Testis (tissue), 3 donors: ENCODE results near the gene AQP5. TPM values are rescaled to one million over a fixed set of nuclear protein-coding genes. Genes with fewer than 3 reads are reported as not detected.

Experiments used
- DNase-seq: peaks from one replicate; pipeline ENCODE4 v3.0.0-alpha.2; 2019
- H3K27ac ChIP-seq, 2 donors: fragments of 200-600 bp; sonication (generic); one replicate each; pipeline ENCODE4 v1.5.1; 2019
- H3K27me3 ChIP-seq: fragments of 200-600 bp; sonication (generic); one replicate; pipeline ENCODE4 v1.5.1; 2019
- H3K36me3 ChIP-seq: fragments of 200-600 bp; sonication (generic); one replicate; pipeline ENCODE4 v1.5.1; 2017; ENCODE audit warnings: low read depth; ENCODE audit errors: missing control alignments
- H3K4me1 ChIP-seq: fragments of 200-600 bp; sonication (generic); one replicate; pipeline ENCODE4 v1.5.1; 2019
- H3K4me3 ChIP-seq, 2 donors: fragments of 200-600 bp; sonication (generic); one replicate each; pipeline ENCODE4 v1.5.1; 2017 to 2019
- H3K9me3 ChIP-seq: fragments of 200-600 bp; sonication (generic); one replicate; pipeline ENCODE4 v1.5.1; 2017
- POLR2A ChIP-seq: fragments of 450-650 bp; IDR thresholded peaks from one replicate; pipeline ENCODE4 v1.6.1; 2017; ENCODE audit warnings: antibody characterized with exemption, mild to moderate bottlenecking, moderate library complexity
- WGBS, 2 donors: methylation state at CpG; one replicate each; pipeline ENCODE4 v1.1.5; 2018; 5-methylcytosine and 5-hydroxymethylcytosine counted together
- intact Hi-C: fragments of 100-400 bp; cut with DNase I; formaldehyde crosslinking; loops from one replicate; pipeline ENCODE4 v1.15.1; 2023; ENCODE audit warnings: low total_unique reads
- polyA plus RNA-seq: library from polyadenylated mRNA; stranded (reverse); fragments of 350-450 nt; fragmentation: Illumina TruSeq; extraction: RNeasy Lipid Tissue Mini Kit (QIAGEN cat#74804); gene quantifications from one replicate; pipeline ENCODE4 v1.2.3, GENCODE V29; 2014; ENCODE audit warnings: low read depth, low replicate concordance; ENCODE audit not compliant: insufficient read depth
- total RNA-seq, 2 donors: library from RNA; depleted of rRNA; stranded (reverse); fragments of >200 nt; gene quantifications; one replicate each; pipeline ENCODE4 v1.2.3, GENCODE V29; 2016
- TF ChIP-seq, protein P1 (sequence below), 3 experiments: fragments of 450-650 bp in 2 of 3; fragments of 200-600 bp in 1 of 3; sonication (generic) in 1 of 3; IDR thresholded peaks; one replicate each; pipeline ENCODE4 v1.5.1; 2016 to 2019; ENCODE audit warnings: antibody characterized with exemption in 3 of 3, mild to moderate bottlenecking in 2 of 3, moderate library complexity in 1 of 3

The AQP5 gene
- total and polyA plus RNA-seq, 3 donors from 2014 or later = 128 to 414 (median 134) TPM

DNA sequence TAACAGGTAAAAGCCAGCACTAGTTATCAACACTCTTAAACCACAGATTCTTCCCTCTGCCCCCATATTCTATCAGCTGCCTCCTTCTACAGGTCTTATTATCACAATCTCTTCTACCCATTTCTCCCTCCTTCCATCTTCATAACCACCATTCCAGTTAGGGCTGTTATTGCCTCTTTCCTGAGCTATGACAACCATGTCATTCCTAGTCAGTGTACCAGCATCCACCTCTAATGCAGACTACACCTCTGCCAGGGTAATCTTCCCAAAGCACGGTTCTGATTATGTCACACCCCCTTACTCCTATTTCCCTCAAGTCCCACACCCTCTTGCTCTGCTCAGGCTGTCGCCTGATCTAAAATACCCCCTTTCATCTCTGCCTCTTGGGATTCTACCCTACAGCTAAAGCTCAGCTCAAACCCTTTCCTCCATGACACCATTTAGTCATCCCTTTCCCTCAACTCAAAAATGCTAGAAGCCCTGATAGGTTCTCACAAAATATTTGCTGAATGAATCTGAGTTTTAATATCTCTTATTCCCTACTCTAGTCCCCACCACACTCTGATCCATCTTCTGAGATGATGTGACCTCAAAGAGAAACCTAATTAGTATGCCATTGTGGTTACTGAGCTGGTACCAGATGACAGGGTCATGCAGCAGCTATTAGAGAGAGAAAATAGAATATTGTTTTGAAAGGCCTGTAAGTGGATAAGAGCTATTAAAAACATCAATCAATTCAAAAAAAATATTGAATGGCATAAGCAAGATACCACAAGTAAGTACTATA is 51.9 kb downstream of the AQP5 start:
- Histone ChIP-seq H3K27ac (no peak overlapping the region), H3K27me3 (no peaks in the 10 kb centered on the region), H3K4me1 (no peaks in the 10 kb centered on the region), H3K36me3 (no peaks in the 10 kb centered on the region), H3K4me3 (no peak overlapping the region), H3K9me3 (no peaks in the 10 kb centered on the region)
- intact Hi-C loops = loop anchor here (5.0 kb wide), 1 partner anchor 41 kb away; the partner anchor contains the start of gene AQP6
- WGBS, 2 donors = 83 to 86% methylated on average over 2 of the region's 2 CpGs
- no peak for TF ChIP-seq POLR2A
- TF ChIP-seq, protein P1, sequence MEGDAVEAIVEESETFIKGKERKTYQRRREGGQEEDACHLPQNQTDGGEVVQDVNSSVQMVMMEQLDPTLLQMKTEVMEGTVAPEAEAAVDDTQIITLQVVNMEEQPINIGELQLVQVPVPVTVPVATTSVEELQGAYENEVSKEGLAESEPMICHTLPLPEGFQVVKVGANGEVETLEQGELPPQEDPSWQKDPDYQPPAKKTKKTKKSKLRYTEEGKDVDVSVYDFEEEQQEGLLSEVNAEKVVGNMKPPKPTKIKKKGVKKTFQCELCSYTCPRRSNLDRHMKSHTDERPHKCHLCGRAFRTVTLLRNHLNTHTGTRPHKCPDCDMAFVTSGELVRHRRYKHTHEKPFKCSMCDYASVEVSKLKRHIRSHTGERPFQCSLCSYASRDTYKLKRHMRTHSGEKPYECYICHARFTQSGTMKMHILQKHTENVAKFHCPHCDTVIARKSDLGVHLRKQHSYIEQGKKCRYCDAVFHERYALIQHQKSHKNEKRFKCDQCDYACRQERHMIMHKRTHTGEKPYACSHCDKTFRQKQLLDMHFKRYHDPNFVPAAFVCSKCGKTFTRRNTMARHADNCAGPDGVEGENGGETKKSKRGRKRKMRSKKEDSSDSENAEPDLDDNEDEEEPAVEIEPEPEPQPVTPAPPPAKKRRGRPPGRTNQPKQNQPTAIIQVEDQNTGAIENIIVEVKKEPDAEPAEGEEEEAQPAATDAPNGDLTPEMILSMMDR (IDR thresholded peaks at IDR 0.05) = no peak
- no peak for DNase-seq

DNA sequence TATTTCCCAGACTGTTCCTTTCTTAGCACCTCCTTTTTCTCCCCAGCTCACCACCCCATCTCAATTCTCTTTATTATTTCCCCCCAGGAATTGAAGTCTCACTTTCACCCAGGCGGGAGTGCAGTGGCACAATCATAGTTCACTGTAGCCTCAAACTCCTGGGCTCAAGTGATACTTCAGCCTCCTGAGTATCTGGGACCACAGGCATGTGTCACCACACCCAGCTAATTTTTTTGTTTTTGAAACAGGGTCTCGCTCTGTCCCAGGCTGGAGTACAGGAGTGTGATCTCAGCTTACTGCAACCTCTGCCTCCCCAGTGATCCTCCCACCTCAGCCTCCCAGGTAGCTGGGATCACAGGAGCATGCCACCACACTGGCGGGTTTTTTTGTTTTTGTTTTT is 52.7 kb downstream of the AQP5 start:
- TF ChIP-seq, protein P1 (IDR thresholded peaks at IDR 0.05) = no peak
- no peak for TF ChIP-seq POLR2A
- H3K27me3 ChIP-seq = no peaks in the 10 kb centered on the region
- H3K9me3 ChIP-seq = no peaks in the 10 kb centered on the region
- WGBS, 2 donors = 95 to 98% methylated on average over 3 of the region's 3 CpGs
- DNase-seq = no peak
- intact Hi-C loops = loop anchor here (5.0 kb wide), 1 partner anchor 42 kb away; the partner anchor contains the start of gene AQP6
- H3K36me3 ChIP-seq = no peaks in the 10 kb centered on the region
- H3K4me3 ChIP-seq = no peak overlapping the region
- H3K4me1 ChIP-seq = no peaks in the 10 kb centered on the region
- H3K27ac ChIP-seq = no peak overlapping the region

Other genes starting within 250 kb of the AQP5 start
- 100 to 1,000 TPM; 407 to 440 TPM for gene TMBIM6, start 220.3 kb upstream of the AQP5 start, total RNA-seq
- gene TMBIM6, start 220.3 kb upstream of the AQP5 start, polyA plus RNA-seq = 618 TPM
- gene NCKAP5L, start 133.5 kb upstream of the AQP5 start, total RNA-seq = 10 to 100 TPM; 63.5 to 79.7 TPM
- gene NCKAP5L, start 133.5 kb upstream of the AQP5 start, polyA plus RNA-seq = 22.0 TPM
- 1 to 10 TPM; 5.1 to 5.8 TPM for gene BCDIN3D, start 118.8 kb upstream of the AQP5 start, total RNA-seq
- 4.9 TPM for gene BCDIN3D, start 118.8 kb upstream of the AQP5 start, polyA plus RNA-seq
- 10 to 100 TPM; 14.6 to 15.3 TPM for gene FAIM2, start 58.0 kb upstream of the AQP5 start, total RNA-seq
- gene FAIM2, start 58.0 kb upstream of the AQP5 start, polyA plus RNA-seq = 67.5 TPM
- gene AQP2, start 11.1 kb upstream of the AQP5 start, total RNA-seq = 1 to 10 TPM in 1 of 2 donors, under 1 TPM in 1; 0.79 to 1.9 TPM
- 1.1 TPM for gene AQP2, start 11.1 kb upstream of the AQP5 start, polyA plus RNA-seq
- gene AQP6, start 11.1 kb downstream of the AQP5 start, total RNA-seq = 1 to 10 TPM; 1.7 to 2.2 TPM
- 3.1 TPM for gene AQP6, start 11.1 kb downstream of the AQP5 start, polyA plus RNA-seq
- 10 to 100 TPM; 48.1 to 60.6 TPM for gene RACGAP1, start 63.6 kb downstream of the AQP5 start, total RNA-seq
- 118 TPM for gene RACGAP1, start 63.6 kb downstream of the AQP5 start, polyA plus RNA-seq
- gene ASIC1, start 95.7 kb downstream of the AQP5 start, total RNA-seq = 1 to 10 TPM; 1.9 to 3.5 TPM
- 2.7 TPM for gene ASIC1, start 95.7 kb downstream of the AQP5 start, polyA plus RNA-seq
- 10 to 100 TPM; 87.6 to 99.0 TPM for gene SMARCD1, start 123.5 kb downstream of the AQP5 start, total RNA-seq
- gene SMARCD1, start 123.5 kb downstream of the AQP5 start, polyA plus RNA-seq = 67.3 TPM
- 1 to 10 TPM; 2.1 to 2.4 TPM for gene GPD1, start 142.1 kb downstream of the AQP5 start, total RNA-seq
- gene GPD1, start 142.1 kb downstream of the AQP5 start, polyA plus RNA-seq = 3.1 TPM
- 10 to 100 TPM; 38.7 to 54.9 TPM for gene COX14, start 150.4 kb downstream of the AQP5 start, total RNA-seq
- 50.2 TPM for gene COX14, start 150.4 kb downstream of the AQP5 start, polyA plus RNA-seq
- 10 to 100 TPM; 34.3 to 36.5 TPM for gene CERS5, start 205.5 kb downstream of the AQP5 start, total RNA-seq
- gene CERS5, start 205.5 kb downstream of the AQP5 start, polyA plus RNA-seq = 33.5 TPM